HepG2 (cell line): ENCODE measurements around the gene ZC3H7B.

ENCODE experiments used
- EP300 ChIP-seq, 3 experiments: sonication (generic) in 1 of 3; formaldehyde crosslinking in 1 of 3; IDR thresholded peaks; 2 replicates each; pipeline versions ENCODE4 v1.5.1 to v1.6.1; 2011 to 2020; ENCODE audit warnings: low read depth in 2 of 3, low read length in 2 of 3, borderline replicate concordance in 1 of 3, improper control_type of control experiment in 1 of 3, mild to moderate bottlenecking in 1 of 3, missing genetic modification reagents in 1 of 3, moderate library complexity in 1 of 3
- HNF4A ChIP-seq: sonication (generic); formaldehyde crosslinking; IDR thresholded peaks from 2 replicates; pipeline ENCODE4 v1.4.0; 2020; ENCODE audit warnings: missing genetic modification reagents
- POLR2A ChIP-seq, 2 experiments: IDR thresholded peaks; 2 replicates each; pipeline ENCODE4 v1.6.1; 2011; ENCODE audit warnings: low read depth in 2 of 2, low read length in 2 of 2, mild to moderate bottlenecking in 1 of 2, moderate library complexity in 1 of 2; ENCODE audit not compliant: insufficient read depth in 1 of 2
- RAD21 ChIP-seq: fragments of 450-650 bp; formaldehyde crosslinking; IDR thresholded peaks from 2 replicates; pipeline ENCODE4 v1.5.0; 2020; ENCODE audit warnings: mild to moderate bottlenecking
- RBM39 ChIP-seq: fragments of 200-400 bp; formaldehyde crosslinking; IDR thresholded peaks from one replicate; pipeline ENCODE4 v1.6.1; 2018; ENCODE audit warnings: antibody characterized with exemption, mild to moderate bottlenecking, low read depth, low read length; ENCODE audit not compliant: poor library complexity, severe bottlenecking
- SAFB2 ChIP-seq: sonication (generic); formaldehyde crosslinking; IDR thresholded peaks from 2 replicates; pipeline ENCODE4 v1.5.1; 2020; ENCODE audit warnings: missing genetic modification reagents, low read depth, mild to moderate bottlenecking, borderline replicate concordance
- SNRNP70 ChIP-seq: fragments of 200-400 bp; formaldehyde crosslinking; IDR thresholded peaks from 2 replicates; pipeline ENCODE4 v1.6.1; 2017; ENCODE audit warnings: mild to moderate bottlenecking, low read depth, low read length, moderate library complexity
- SSRP1 ChIP-seq: IDR thresholded peaks from 2 replicates; pipeline ENCODE4 v1.6.1; 2016; ENCODE audit warnings: control low read depth
- TAF1 ChIP-seq: sonication (generic); formaldehyde crosslinking; IDR thresholded peaks from 2 replicates; pipeline ENCODE4 v1.4.0; 2020; ENCODE audit warnings: missing genetic modification reagents
- ZBTB40 ChIP-seq, 2 experiments: fragments of 450-650 bp in 1 of 2; sonication (generic) in 1 of 2; formaldehyde crosslinking in 1 of 2; IDR thresholded peaks; 2 replicates each; pipeline versions ENCODE4 v1.6.1 to v1.8.0; 2016 to 2022; ENCODE audit warnings: antibody characterized with exemption in 1 of 2, mild to moderate bottlenecking in 1 of 2, missing genetic modification reagents in 1 of 2
- ZNF274 ChIP-seq: sonication (generic); formaldehyde crosslinking; IDR thresholded peaks from 2 replicates; pipeline ENCODE4 v1.5.1; 2020; ENCODE audit warnings: mild to moderate bottlenecking, missing genetic modification reagents
- ZNF777 ChIP-seq: sonication (generic); formaldehyde crosslinking; IDR thresholded peaks from 2 replicates; pipeline ENCODE4 v1.4.0; 2020; ENCODE audit warnings: missing genetic modification reagents
- TF ChIP-seq, protein P1 (sequence below): sonication (generic); formaldehyde crosslinking; IDR thresholded peaks from 2 replicates; pipeline ENCODE4 v1.4.0; 2020; ENCODE audit warnings: missing genetic modification reagents

- no peak for TF ChIP-seq ZNF274 (CRISPR knock-in tag)
- TF ChIP-seq, protein P1, sequence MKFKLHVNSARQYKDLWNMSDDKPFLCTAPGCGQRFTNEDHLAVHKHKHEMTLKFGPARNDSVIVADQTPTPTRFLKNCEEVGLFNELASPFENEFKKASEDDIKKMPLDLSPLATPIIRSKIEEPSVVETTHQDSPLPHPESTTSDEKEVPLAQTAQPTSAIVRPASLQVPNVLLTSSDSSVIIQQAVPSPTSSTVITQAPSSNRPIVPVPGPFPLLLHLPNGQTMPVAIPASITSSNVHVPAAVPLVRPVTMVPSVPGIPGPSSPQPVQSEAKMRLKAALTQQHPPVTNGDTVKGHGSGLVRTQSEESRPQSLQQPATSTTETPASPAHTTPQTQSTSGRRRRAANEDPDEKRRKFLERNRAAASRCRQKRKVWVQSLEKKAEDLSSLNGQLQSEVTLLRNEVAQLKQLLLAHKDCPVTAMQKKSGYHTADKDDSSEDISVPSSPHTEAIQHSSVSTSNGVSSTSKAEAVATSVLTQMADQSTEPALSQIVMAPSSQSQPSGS = peak; percentile 78
- no peak for TF ChIP-seq RBM39
- TF ChIP-seq ZNF777 = no peak
- peak in 1 of 2 experiments; percentile 77; a peak in 3 of 4 replicates for TF ChIP-seq POLR2A (IDR thresholded peaks at IDR 0.05; ENCODE audit: insufficient read depth in 1 of 2, low read depth in 2 of 2, low read length in 2 of 2)
- peak; percentile 43; the same call in 1 of the 2 replicates for TF ChIP-seq TAF1 (CRISPR knock-in tag)
- TF ChIP-seq SAFB2 (CRISPR knock-in tag) = no peak
- no peak for TF ChIP-seq RAD21 (CRISPR knock-in tag)
- TF ChIP-seq HNF4A (CRISPR knock-in tag) = peak; percentile 21; the same call in 1 of the 2 replicates
- TF ChIP-seq SSRP1 (CRISPR knock-in tag) = no peak; the same call in 1 of the 2 replicates
- TF ChIP-seq EP300 (IDR thresholded peaks at IDR 0.05; ENCODE audit: low read depth in 2 of 2, low read length in 2 of 2) = peak; percentile 62; a peak in 3 of 4 replicates
- peak; percentile 14; the same call in 1 of the 2 replicates for TF ChIP-seq EP300 (CRISPR knock-in tag; IDR thresholded peaks at IDR 0.05; ENCODE audit: borderline replicate concordance)
- TF ChIP-seq ZBTB40 (IDR thresholded peaks at IDR 0.05) = no peak
- no peak; the same call in 1 of the 2 replicates for TF ChIP-seq ZBTB40 (CRISPR knock-in tag; IDR thresholded peaks at IDR 0.05)
- TF ChIP-seq SNRNP70 = no peak
Observed at GRCh38 chr22:41288245-41288946, 12.9 kb upstream of the ZC3H7B start.
